GM23338 (cell line): ENCODE data around the gene CCR5. TPM values are rescaled to one million over a fixed set of nuclear protein-coding genes. Genes with fewer than 3 reads are reported as not detected.

Source experiments
- ATAC-seq: fragments of 200-7000 bp; cut with Tn5 transposase; 3 replicates; pipeline ENCODE4 v1.9.1; 2020
- DNase-seq: peaks from one replicate; pipeline ENCODE4 v3.0.0-alpha.2; 2015; ENCODE audit warnings: low spot score
- H2AFZ ChIP-seq: fragments of 200-600 bp; sonication (generic); 2 replicates; pipeline ENCODE4 v1.8.0; 2016; ENCODE audit warnings: antibody characterized with exemption, mild to moderate bottlenecking, moderate library complexity
- H3F3A ChIP-seq: fragments of 200-600 bp; sonication (generic); replicated peaks from 2 replicates; pipeline ENCODE4 v1.8.0; 2017; ENCODE audit warnings: antibody characterized with exemption, mixed run types, low read depth
- H3K27ac ChIP-seq: fragments of 200-600 bp; sonication (generic); 2 replicates; pipeline ENCODE4 v1.6.1; 2016; ENCODE audit warnings: low read depth
- H3K27me3 ChIP-seq: fragments of 200-600 bp; sonication (generic); 2 replicates; pipeline ENCODE4 v1.8.0; 2016; ENCODE audit warnings: mild to moderate bottlenecking, mixed run types, moderate library complexity; ENCODE audit not compliant: insufficient read depth
- H3K36me3 ChIP-seq: fragments of 200-600 bp; sonication (generic); 2 replicates; pipeline ENCODE4 v1.8.0; 2016; ENCODE audit warnings: mild to moderate bottlenecking; ENCODE audit not compliant: insufficient read depth
- H3K4me1 ChIP-seq: fragments of 200-600 bp; sonication (generic); 2 replicates; pipeline ENCODE4 v1.8.0; 2016; ENCODE audit warnings: mild to moderate bottlenecking, moderate library complexity; ENCODE audit not compliant: insufficient read depth
- H3K4me2 ChIP-seq: fragments of 200-600 bp; sonication (generic); 2 replicates; pipeline ENCODE4 v1.7.1; 2017; ENCODE audit warnings: mixed run types
- H3K4me3 ChIP-seq: fragments of 200-600 bp; sonication (generic); 2 replicates; pipeline ENCODE4 v1.6.1; 2016; ENCODE audit warnings: mixed run types
- H3K79me2 ChIP-seq: fragments of 200-600 bp; sonication (generic); replicated peaks from 2 replicates; pipeline ENCODE4 v1.8.0; 2017; ENCODE audit warnings: mild to moderate bottlenecking; ENCODE audit not compliant: insufficient read depth
- H3K9me2 ChIP-seq: fragments of 200-600 bp; sonication (generic); 2 replicates; pipeline ENCODE4 v1.8.0; 2017; ENCODE audit not compliant: insufficient read depth
- H4K20me1 ChIP-seq: fragments of 200-600 bp; sonication (generic); replicated peaks from 2 replicates; pipeline ENCODE4 v1.8.0; 2017; ENCODE audit warnings: mild to moderate bottlenecking; ENCODE audit not compliant: insufficient read depth
- H3K27ac Mint-ChIP-seq: 2 replicates; pipeline ENCODE4 v1.8.0; 2020; ENCODE audit warnings: inconsistent platforms, mild to moderate bottlenecking, moderate library complexity, mixed read lengths
- H3K27me3 Mint-ChIP-seq: 3 replicates; pipeline ENCODE4 v1.8.0; 2022; ENCODE audit warnings: low read depth, mild to moderate bottlenecking, moderate library complexity, mixed read lengths, inconsistent platforms; ENCODE audit not compliant: insufficient read depth, poor library complexity
- H3K36me3 Mint-ChIP-seq: 3 replicates; pipeline ENCODE4 v1.8.0; 2021; ENCODE audit warnings: low read depth, mild to moderate bottlenecking, inconsistent platforms, moderate library complexity, mixed read lengths
- H3K4me1 Mint-ChIP-seq: 3 replicates; pipeline ENCODE4 v1.8.0; 2020; ENCODE audit warnings: mild to moderate bottlenecking, inconsistent platforms, mixed read lengths
- H3K4me3 Mint-ChIP-seq: 3 replicates; pipeline ENCODE4 v1.8.0; 2021; ENCODE audit warnings: moderate library complexity, mild to moderate bottlenecking, inconsistent platforms, mixed read lengths
- H3K9me3 Mint-ChIP-seq: 3 replicates; pipeline ENCODE4 v1.8.0; 2020; ENCODE audit warnings: moderate library complexity, mild to moderate bottlenecking, inconsistent platforms, mixed read lengths
- CREB1 ChIP-seq: fragments of 250-450 bp; sonication (Bioruptor Pico); IDR thresholded peaks from 2 replicates; pipeline ENCODE4 v1.5.0; 2020; ENCODE audit warnings: low read depth, mild to moderate bottlenecking, moderate library complexity
- EZH2 ChIP-seq: fragments of 200-600 bp; sonication (generic); IDR thresholded peaks from one replicate; pipeline ENCODE4 v1.8.0; 2017; ENCODE audit warnings: antibody characterized with exemption, mild to moderate bottlenecking, low read depth; ENCODE audit not compliant: unreplicated experiment
- EZH2phosphoT487 ChIP-seq: fragments of 200-600 bp; sonication (generic); IDR thresholded peaks from one replicate; pipeline ENCODE4 v1.8.1; 2018; ENCODE audit warnings: antibody characterized with exemption; ENCODE audit not compliant: unreplicated experiment
- JUNB ChIP-seq: IDR thresholded peaks from one replicate; pipeline ENCODE4 v1.6.1; 2016; ENCODE audit warnings: antibody characterized with exemption; ENCODE audit not compliant: unreplicated experiment
- NANOG ChIP-seq: IDR thresholded peaks from 2 replicates; pipeline ENCODE4 v1.6.1; 2016; ENCODE audit warnings: antibody characterized with exemption, borderline replicate concordance
- POLR2AphosphoS5 ChIP-seq: IDR thresholded peaks from 2 replicates; pipeline ENCODE4 v1.6.1; 2016; ENCODE audit warnings: antibody characterized with exemption, low read depth
- STAT1 ChIP-seq: IDR thresholded peaks from one replicate; pipeline ENCODE4 v1.6.1; 2016; ENCODE audit warnings: antibody characterized with exemption; ENCODE audit not compliant: unreplicated experiment
- ZNF114 ChIP-seq: fragments of 250-450 bp; sonication (Bioruptor Pico); IDR thresholded peaks from 2 replicates; pipeline ENCODE4 v1.5.0; 2020; ENCODE audit warnings: mild to moderate bottlenecking, moderate library complexity
- ZNF331 ChIP-seq: fragments of 250-450 bp; sonication (Bioruptor Pico); IDR thresholded peaks from 2 replicates; pipeline ENCODE4 v1.5.0; 2020; ENCODE audit warnings: low read depth, mild to moderate bottlenecking, moderate library complexity
- polyA plus RNA-seq: library from polyadenylated mRNA; unstranded; fragments of >200 nt; fragmentation: Nextera tagmentation; extraction: Ambion mirVana; gene quantifications from 2 replicates; pipeline ENCODE4 v1.2.1, GENCODE V29; 2016
- total RNA-seq: library from RNA; depleted of rRNA; stranded (reverse); fragments of >200 nt; shearing (Covaris generic); gene quantifications from 2 replicates; pipeline ENCODE4 v1.2.3, GENCODE V29; 2014
- TF ChIP-seq, protein P1 (sequence below): fragments of 250-450 bp; sonication (Bioruptor Pico); IDR thresholded peaks from 2 replicates; pipeline ENCODE4 v1.5.0; 2020; ENCODE audit warnings: mild to moderate bottlenecking, moderate library complexity
- TF ChIP-seq, protein P2 (sequence below): IDR thresholded peaks from 2 replicates; pipeline ENCODE4 v1.6.1; 2016; ENCODE audit warnings: antibody characterized with exemption
- TF ChIP-seq, protein P3 (sequence below), 2 experiments: fragments of 200-600 bp in 1 of 2; sonication (generic) in 1 of 2; conservative IDR thresholded peaks; 2 replicates each; pipeline versions ENCODE4 v1.5.1 to v1.6.1; 2016 to 2017; ENCODE audit warnings: antibody characterized with exemption in 2 of 2, low read depth in 2 of 2, mild to moderate bottlenecking in 2 of 2, moderate library complexity in 1 of 2
- TF ChIP-seq, protein P4 (sequence below): IDR thresholded peaks from one replicate; pipeline ENCODE4 v1.6.1; 2018; ENCODE audit warnings: antibody characterized with exemption; ENCODE audit not compliant: unreplicated experiment

The CCR5 gene
- total and polyA plus RNA-seq, 2 experiments from 2014 or later = not detected

DNA sequence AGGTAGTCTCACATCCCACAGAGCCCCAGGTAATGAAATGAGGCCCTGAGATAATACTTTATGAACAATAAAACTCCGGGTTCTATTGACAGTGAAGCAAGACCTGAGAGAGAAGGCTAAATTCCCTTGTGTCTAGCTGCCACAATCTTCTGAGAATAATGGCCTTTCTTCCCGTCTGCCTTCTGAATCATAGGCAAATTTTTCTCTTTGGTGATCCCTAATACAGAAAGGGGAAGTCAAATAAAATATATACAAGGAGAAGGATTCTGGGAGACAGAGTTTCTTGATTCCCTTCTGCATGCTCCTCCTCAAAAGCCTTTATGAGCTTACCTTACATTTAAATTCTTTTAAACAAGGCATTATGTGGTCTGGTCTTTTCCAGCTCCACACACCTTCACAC, 46.7 kb upstream of the CCR5 start:
- H3K27me3 ChIP-seq = no peaks in the 10 kb centered on the region
- no peak overlapping the region for H3K27ac ChIP-seq
- H3F3A ChIP-seq = no peaks in the 10 kb centered on the region
- H3K27me3 Mint-ChIP-seq = no peaks in the 10 kb centered on the region
- H3K36me3 Mint-ChIP-seq = no peaks in the 10 kb centered on the region
- no peaks in the 10 kb centered on the region for H3K4me1 Mint-ChIP-seq
- no peak overlapping the region for H3K4me2 ChIP-seq
- H3K4me3 ChIP-seq = no peak overlapping the region
- no peaks in the 10 kb centered on the region for H3K79me2 ChIP-seq
- 0 out of 2 replicates have a peak, but pooled peaks cover 10% of the 10 kb centered on the region for H3K9me2 ChIP-seq
- DNase-seq (no peak), ATAC-seq (no peak)
- H3K27ac Mint-ChIP-seq = no peak overlapping the region
- no peak overlapping the region for H2AFZ ChIP-seq
- no peak for TF ChIP-seq CREB1
- TF ChIP-seq EZH2phosphoT487 = no peak
- TF ChIP-seq NANOG = no peak
- no peak for TF ChIP-seq POLR2AphosphoS5
- no peak for TF ChIP-seq ZNF114
- no peak for TF ChIP-seq STAT1
- TF ChIP-seq, protein P1, sequence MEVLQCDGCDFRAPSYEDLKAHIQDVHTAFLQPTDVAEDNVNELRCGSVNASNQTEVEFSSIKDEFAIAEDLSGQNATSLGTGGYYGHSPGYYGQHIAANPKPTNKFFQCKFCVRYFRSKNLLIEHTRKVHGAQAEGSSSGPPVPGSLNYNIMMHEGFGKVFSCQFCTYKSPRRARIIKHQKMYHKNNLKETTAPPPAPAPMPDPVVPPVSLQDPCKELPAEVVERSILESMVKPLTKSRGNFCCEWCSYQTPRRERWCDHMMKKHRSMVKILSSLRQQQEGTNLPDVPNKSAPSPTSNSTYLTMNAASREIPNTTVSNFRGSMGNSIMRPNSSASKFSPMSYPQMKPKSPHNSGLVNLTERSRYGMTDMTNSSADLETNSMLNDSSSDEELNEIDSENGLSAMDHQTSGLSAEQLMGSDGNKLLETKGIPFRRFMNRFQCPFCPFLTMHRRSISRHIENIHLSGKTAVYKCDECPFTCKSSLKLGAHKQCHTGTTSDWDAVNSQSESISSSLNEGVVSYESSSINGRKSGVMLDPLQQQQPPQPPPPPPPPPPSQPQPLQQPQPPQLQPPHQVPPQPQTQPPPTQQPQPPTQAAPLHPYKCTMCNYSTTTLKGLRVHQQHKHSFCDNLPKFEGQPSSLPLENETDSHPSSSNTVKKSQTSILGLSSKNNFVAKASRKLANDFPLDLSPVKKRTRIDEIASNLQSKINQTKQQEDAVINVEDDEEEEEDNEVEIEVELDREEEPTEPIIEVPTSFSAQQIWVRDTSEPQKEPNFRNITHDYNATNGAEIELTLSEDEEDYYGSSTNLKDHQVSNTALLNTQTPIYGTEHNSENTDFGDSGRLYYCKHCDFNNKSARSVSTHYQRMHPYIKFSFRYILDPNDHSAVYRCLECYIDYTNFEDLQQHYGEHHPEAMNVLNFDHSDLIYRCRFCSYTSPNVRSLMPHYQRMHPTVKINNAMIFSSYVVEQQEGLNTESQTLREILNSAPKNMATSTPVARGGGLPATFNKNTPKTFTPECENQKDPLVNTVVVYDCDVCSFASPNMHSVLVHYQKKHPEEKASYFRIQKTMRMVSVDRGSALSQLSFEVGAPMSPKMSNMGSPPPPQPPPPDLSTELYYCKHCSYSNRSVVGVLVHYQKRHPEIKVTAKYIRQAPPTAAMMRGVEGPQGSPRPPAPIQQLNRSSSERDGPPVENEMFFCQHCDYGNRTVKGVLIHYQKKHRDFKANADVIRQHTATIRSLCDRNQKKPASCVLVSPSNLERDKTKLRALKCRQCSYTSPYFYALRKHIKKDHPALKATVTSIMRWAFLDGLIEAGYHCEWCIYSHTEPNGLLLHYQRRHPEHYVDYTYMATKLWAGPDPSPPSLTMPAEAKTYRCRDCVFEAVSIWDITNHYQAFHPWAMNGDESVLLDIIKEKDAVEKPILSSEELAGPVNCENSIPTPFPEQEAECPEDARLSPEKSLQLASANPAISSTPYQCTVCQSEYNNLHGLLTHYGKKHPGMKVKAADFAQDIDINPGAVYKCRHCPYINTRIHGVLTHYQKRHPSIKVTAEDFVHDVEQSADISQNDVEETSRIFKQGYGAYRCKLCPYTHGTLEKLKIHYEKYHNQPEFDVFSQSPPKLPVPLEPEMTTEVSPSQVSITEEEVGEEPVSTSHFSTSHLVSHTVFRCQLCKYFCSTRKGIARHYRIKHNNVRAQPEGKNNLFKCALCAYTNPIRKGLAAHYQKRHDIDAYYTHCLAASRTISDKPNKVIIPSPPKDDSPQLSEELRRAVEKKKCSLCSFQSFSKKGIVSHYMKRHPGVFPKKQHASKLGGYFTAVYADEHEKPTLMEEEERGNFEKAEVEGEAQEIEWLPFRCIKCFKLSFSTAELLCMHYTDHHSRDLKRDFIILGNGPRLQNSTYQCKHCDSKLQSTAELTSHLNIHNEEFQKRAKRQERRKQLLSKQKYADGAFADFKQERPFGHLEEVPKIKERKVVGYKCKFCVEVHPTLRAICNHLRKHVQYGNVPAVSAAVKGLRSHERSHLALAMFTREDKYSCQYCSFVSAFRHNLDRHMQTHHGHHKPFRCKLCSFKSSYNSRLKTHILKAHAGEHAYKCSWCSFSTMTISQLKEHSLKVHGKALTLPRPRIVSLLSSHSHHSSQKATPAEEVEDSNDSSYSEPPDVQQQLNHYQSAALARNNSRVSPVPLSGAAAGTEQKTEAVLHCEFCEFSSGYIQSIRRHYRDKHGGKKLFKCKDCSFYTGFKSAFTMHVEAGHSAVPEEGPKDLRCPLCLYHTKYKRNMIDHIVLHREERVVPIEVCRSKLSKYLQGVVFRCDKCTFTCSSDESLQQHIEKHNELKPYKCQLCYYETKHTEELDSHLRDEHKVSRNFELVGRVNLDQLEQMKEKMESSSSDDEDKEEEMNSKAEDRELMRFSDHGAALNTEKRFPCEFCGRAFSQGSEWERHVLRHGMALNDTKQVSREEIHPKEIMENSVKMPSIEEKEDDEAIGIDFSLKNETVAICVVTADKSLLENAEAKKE (CRISPR knock-in tag) = no peak
- TF ChIP-seq ZNF331 = no peak
- TF ChIP-seq, protein P2, sequence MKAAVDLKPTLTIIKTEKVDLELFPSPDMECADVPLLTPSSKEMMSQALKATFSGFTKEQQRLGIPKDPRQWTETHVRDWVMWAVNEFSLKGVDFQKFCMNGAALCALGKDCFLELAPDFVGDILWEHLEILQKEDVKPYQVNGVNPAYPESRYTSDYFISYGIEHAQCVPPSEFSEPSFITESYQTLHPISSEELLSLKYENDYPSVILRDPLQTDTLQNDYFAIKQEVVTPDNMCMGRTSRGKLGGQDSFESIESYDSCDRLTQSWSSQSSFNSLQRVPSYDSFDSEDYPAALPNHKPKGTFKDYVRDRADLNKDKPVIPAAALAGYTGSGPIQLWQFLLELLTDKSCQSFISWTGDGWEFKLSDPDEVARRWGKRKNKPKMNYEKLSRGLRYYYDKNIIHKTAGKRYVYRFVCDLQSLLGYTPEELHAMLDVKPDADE = no peak
- TF ChIP-seq, protein P3, sequence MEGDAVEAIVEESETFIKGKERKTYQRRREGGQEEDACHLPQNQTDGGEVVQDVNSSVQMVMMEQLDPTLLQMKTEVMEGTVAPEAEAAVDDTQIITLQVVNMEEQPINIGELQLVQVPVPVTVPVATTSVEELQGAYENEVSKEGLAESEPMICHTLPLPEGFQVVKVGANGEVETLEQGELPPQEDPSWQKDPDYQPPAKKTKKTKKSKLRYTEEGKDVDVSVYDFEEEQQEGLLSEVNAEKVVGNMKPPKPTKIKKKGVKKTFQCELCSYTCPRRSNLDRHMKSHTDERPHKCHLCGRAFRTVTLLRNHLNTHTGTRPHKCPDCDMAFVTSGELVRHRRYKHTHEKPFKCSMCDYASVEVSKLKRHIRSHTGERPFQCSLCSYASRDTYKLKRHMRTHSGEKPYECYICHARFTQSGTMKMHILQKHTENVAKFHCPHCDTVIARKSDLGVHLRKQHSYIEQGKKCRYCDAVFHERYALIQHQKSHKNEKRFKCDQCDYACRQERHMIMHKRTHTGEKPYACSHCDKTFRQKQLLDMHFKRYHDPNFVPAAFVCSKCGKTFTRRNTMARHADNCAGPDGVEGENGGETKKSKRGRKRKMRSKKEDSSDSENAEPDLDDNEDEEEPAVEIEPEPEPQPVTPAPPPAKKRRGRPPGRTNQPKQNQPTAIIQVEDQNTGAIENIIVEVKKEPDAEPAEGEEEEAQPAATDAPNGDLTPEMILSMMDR (conservative IDR thresholded peaks at IDR 0.05; ENCODE audit: low read depth in 2 of 2) = no peak
- no peak for TF ChIP-seq EZH2
- no peak for TF ChIP-seq JUNB
- TF ChIP-seq, protein P4, sequence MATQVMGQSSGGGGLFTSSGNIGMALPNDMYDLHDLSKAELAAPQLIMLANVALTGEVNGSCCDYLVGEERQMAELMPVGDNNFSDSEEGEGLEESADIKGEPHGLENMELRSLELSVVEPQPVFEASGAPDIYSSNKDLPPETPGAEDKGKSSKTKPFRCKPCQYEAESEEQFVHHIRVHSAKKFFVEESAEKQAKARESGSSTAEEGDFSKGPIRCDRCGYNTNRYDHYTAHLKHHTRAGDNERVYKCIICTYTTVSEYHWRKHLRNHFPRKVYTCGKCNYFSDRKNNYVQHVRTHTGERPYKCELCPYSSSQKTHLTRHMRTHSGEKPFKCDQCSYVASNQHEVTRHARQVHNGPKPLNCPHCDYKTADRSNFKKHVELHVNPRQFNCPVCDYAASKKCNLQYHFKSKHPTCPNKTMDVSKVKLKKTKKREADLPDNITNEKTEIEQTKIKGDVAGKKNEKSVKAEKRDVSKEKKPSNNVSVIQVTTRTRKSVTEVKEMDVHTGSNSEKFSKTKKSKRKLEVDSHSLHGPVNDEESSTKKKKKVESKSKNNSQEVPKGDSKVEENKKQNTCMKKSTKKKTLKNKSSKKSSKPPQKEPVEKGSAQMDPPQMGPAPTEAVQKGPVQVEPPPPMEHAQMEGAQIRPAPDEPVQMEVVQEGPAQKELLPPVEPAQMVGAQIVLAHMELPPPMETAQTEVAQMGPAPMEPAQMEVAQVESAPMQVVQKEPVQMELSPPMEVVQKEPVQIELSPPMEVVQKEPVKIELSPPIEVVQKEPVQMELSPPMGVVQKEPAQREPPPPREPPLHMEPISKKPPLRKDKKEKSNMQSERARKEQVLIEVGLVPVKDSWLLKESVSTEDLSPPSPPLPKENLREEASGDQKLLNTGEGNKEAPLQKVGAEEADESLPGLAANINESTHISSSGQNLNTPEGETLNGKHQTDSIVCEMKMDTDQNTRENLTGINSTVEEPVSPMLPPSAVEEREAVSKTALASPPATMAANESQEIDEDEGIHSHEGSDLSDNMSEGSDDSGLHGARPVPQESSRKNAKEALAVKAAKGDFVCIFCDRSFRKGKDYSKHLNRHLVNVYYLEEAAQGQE = no peak
- H4K20me1 ChIP-seq = no peaks in the 10 kb centered on the region
- H3K9me3 Mint-ChIP-seq = peaks cover 4% of the 10 kb centered on the region; the same call in 1 of the 3 replicates
- no peaks in the 10 kb centered on the region for H3K4me1 ChIP-seq
- no peak overlapping the region for H3K4me3 Mint-ChIP-seq
- H3K36me3 ChIP-seq = no peaks in the 10 kb centered on the region
